GM12891 (cell line): ENCODE data around the gene SNIP1.
"Not testable (repeated sequence)": the region's sequence is repeated elsewhere in the genome, so short reads cannot be mapped to it uniquely, and the experiment has no call there.

Experiments
- DNase-seq: peaks from one replicate; pipeline ENCODE4 v3.0.0; 2011; ENCODE audit warnings: low spot score; ENCODE audit not compliant: insufficient read length
- FAIRE-seq: peaks from 2 replicates; lab custom pipeline; 2011; peaks lifted over from hg19 to GRCh38; lab: Jason Lieb, UNC
- PAX5 ChIP-seq: IDR thresholded peaks from 2 replicates; pipeline ENCODE4 v1.6.1; 2011; ENCODE audit warnings: low read length, moderate library complexity, mild to moderate bottlenecking; ENCODE audit not compliant: insufficient read depth, severe bottlenecking
- POLR2A ChIP-seq: IDR thresholded peaks from 2 replicates; pipeline ENCODE4 v1.6.1; 2011; ENCODE audit warnings: low read depth, low read length, control low read depth
- POLR2AphosphoS5 ChIP-seq: IDR thresholded peaks from 2 replicates; pipeline ENCODE4 v1.6.1; 2011; ENCODE audit warnings: low read depth, low read length, control low read depth
- POU2F2 ChIP-seq: IDR thresholded peaks from 2 replicates; pipeline ENCODE4 v1.6.1; 2011; ENCODE audit warnings: low read depth, mild to moderate bottlenecking, control low read depth, low read length, moderate library complexity
- SPI1 ChIP-seq: IDR thresholded peaks from 2 replicates; pipeline ENCODE4 v1.6.1; 2011; ENCODE audit warnings: low read depth, low read length, control low read depth
- TAF1 ChIP-seq: IDR thresholded peaks from 2 replicates; pipeline ENCODE4 v1.6.1; 2011; ENCODE audit warnings: low read depth, low read length, control low read depth

The SNIP1 gene

DNA sequence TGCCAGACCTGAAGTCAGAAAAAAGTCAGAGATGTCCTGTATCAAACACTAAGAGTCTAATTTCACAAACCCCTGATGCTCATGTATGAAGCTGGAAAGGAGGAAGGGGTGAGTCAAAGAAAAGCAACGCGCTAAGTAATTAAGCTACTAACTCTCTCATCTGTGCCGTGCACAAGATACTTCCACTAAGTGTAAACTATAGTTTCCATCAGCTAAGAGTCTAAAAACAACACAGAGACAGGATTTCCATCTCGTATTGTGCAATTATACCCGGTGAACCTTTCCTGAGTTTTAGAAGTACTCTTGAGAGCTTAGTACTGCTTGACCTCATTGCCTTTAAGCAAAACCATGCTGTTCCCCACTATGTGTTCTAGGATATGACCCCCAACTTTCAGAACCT, 21.6 kb upstream of the SNIP1 start:
- no peak for TF ChIP-seq PAX5
- TF ChIP-seq POLR2A = no peak
- no peak for TF ChIP-seq POU2F2
- no peak for TF ChIP-seq POLR2AphosphoS5
- TF ChIP-seq TAF1 = no peak
- no peak for TF ChIP-seq SPI1
- FAIRE-seq = no peak
- DNase-seq = no peak

DNA sequence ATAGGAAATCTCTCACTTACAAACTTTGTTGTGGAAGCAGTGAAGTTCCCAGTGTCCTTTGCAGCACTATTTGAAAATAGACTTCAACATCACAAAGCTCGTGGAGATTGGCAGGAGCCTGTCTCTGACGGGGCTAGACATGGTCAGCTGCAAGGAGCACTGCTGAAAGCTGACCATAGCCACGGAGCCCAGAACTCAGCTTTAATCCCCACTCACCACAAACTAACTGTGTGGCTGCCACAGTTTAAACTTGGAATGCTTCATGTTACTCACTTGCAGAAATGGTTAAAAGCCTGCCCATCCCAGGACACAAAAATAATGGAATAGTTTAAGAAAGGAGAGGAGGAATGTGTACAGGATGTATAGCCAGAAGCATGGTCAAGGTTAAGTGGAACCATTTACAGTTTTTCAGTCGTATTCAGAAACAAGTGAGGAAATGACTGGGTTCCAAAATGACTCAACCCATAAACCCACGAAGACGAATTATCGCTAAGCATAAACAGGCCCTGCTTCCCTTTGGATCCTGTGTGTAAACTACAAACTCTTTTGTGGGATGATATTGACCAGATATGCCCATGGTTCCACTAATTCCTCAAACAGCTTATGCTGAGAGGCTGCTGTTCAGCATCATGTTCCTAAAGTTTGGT, 20.9 kb upstream of the SNIP1 start:
- DNase-seq (no peak), FAIRE-seq (no peak)
- no peak for TF ChIP-seq POLR2AphosphoS5
- peak; percentile 44 for TF ChIP-seq SPI1
- TF ChIP-seq TAF1 = no peak

DNA sequence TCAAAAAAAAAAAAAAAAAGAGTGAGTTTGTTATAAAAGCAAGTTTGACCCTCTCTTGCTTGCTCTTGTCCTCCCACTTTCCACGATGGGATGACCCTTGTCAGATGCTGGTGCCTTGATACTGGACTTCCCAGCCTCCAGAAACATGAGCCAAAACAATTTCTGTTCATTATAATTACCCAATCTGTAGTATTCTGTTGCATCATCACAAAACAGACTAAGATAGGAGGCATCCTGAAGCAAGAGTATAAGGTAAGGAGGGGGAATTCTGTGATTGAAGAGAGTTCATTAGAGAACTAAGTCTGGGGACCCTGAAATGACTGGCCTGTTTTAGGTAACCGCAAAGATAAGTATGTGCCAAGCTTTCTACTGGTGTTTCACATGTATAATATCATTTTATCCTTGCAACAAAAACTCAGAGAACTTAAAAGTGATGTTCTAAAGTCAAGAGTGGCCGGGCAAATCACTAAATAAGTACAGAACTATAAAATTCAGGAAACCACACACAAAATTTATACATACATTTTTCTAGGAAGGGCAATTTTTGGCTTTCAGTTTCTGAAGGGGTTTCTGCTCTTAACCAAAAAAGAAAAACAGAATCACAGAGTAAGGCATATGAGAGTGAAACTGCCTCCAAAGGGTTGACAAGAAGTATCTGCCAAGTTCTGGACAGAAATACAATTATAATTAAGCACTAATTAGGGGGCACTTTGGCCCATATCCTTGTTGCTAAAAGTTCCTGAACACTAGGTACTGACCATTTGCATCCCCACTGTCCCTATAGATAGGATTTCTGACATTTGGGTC, 16.6 kb upstream of the SNIP1 start:
- no peak for TF ChIP-seq POLR2A
- no peak for DNase-seq
- FAIRE-seq = no peak

- DNase-seq (no peak), FAIRE-seq (no peak)
- TF ChIP-seq POLR2AphosphoS5 = no peak
- no peak for TF ChIP-seq POU2F2
- no peak for TF ChIP-seq TAF1
- no peak for TF ChIP-seq PAX5
- no peak for TF ChIP-seq POLR2A
- TF ChIP-seq SPI1 = no peak
Observed at GRCh38 chr1:37567023-37567422, 12.9 kb upstream of the SNIP1 start.

- no peak for DNase-seq
- no peak for TF ChIP-seq POLR2A
- TF ChIP-seq TAF1 = no peak
- no peak for TF ChIP-seq PAX5
- TF ChIP-seq POLR2AphosphoS5 = no peak
- TF ChIP-seq SPI1 = no peak
- TF ChIP-seq POU2F2 = no peak
- FAIRE-seq = no peak
Observed at GRCh38 chr1:37564892-37565291, 10.8 kb upstream of the SNIP1 start.

GRCh38 chr1:37562984-37563383, 8.9 kb upstream of the SNIP1 start:
- DNase-seq (no peak), FAIRE-seq (no peak)
- TF ChIP-seq POLR2A (no peak), POLR2AphosphoS5 (no peak), PAX5 (no peak), SPI1 (no peak), POU2F2 (no peak), TAF1 (no peak)

DNA sequence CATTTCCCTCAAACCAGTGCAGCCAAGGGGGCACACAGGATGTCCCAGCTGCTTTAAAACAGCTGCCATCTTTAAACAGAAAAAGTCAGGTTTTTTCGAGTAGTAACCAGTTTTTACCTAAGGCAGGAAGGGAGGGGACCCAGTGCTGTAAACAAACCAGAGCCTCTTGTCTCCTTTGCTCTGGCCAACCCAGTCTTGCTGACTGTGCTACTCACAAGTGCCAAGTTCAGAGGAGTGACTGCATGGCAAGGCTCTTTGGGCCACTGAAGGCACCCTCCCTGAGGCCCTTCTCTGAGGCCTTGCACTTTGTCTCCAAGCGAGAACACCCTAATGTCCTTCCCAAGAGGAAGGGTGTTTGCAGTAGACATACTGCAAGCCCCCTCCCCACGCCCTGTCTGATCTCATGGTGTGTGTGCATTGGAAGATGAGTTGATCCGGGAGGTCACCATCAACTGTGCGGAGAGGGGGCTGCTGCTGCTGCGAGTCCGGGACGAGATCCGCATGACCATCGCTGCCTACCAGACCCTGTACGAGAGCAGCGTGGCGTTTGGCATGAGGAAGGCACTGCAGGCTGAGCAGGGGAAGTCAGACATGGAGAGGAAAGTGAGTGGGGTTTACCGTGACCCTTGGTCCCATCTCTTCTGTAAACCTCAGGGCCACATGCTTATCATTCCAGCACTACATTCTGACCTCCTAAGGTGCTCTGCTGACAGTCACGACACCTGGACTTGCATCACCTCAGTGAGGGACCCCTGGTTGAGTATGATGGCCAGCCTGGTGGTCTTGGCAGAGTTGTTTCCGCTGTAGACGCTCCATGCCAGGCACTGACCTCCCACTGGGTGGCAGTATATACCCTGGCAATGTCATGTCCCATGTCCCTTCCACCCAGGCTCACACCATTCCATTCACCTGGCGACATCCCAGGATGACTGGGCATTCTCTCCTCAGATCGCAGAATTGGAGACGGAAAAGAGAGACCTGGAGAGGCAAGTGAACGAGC, 7.3 kb upstream of the SNIP1 start:
- peak; percentile 85 for FAIRE-seq
- no peak for TF ChIP-seq POLR2AphosphoS5
- no peak for TF ChIP-seq POLR2A
- no peak for TF ChIP-seq PAX5
- no peak for TF ChIP-seq SPI1
- no peak for TF ChIP-seq TAF1
- no peak for TF ChIP-seq POU2F2
- peak; percentile 32 for DNase-seq

- no peak for TF ChIP-seq TAF1
- no peak for TF ChIP-seq POU2F2
- TF ChIP-seq SPI1 = no peak
- no peak for TF ChIP-seq POLR2AphosphoS5
- no peak for TF ChIP-seq PAX5
- TF ChIP-seq POLR2A = no peak
- DNase-seq = no peak
- FAIRE-seq = no peak
Observed at GRCh38 chr1:37560401-37561132, 6.5 kb upstream of the SNIP1 start.

- not testable (repeated sequence) for DNase-seq, FAIRE-seq
Observed at GRCh38 chr1:37559957-37560379, 5.9 kb upstream of the SNIP1 start.

DNA sequence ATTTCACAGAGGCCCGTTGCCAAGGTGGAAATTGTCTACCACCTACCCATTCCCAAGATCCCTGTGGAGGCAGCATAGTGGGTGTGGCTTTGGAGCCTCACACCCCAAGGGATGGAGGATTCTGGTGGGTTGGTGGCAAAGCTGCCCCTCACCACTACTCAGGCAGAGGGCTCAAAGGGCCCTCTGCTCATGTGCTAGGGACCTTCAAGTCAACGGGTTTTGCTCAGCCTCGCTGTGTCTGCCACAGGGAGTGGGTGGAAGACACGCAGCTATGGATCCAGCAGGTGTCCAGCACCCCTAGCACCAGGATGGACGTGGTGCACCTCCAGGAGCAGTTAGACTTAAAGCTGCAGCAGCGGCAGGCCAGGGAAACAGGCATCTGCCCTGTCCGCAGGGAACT, 5.0 kb upstream of the SNIP1 start:
- DNase-seq (no peak), FAIRE-seq (no peak)
- no peak for TF ChIP-seq POLR2AphosphoS5
- no peak for TF ChIP-seq POU2F2
- no peak for TF ChIP-seq TAF1
- TF ChIP-seq PAX5 = no peak
- TF ChIP-seq POLR2A = no peak
- TF ChIP-seq SPI1 = no peak

DNA sequence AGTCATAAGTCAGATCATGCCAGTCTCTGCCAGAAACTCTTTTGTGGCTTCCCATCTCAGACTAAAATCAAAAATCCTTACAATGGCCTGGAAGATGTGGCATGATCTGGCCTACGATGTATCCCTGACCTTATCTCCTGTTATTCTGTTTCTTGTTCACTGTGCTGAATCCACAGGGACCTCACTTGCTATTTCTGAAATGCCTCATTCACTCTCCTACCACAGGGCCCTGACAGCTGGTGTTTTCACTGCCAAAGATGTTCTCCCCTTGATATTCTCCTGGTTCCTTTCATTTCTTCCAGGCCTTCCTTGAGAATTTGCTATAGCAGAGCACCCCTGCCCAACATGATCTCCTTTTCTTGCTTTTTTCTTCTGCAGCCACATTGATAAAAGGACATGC, 4.3 kb upstream of the SNIP1 start:
- FAIRE-seq (no peak), DNase-seq (no peak)
- TF ChIP-seq PAX5 = no peak
- TF ChIP-seq TAF1 = no peak
- TF ChIP-seq POU2F2 = no peak
- no peak for TF ChIP-seq POLR2AphosphoS5
- no peak for TF ChIP-seq POLR2A
- no peak for TF ChIP-seq SPI1
